Calu3 (cell line): ENCODE data around the gene ABLIM2. TPM values are rescaled to one million over a fixed set of nuclear protein-coding genes. Genes with fewer than 3 reads are reported as not detected.
A peak's percentile ranks its signal among the peaks of the same experiment; 100 is the strongest.

Experiments used
- BruUV-seq: library from RNA; stranded (reverse); fragments of 400-500 nt; replicated peaks from 2 replicates; lab custom pipeline; 2021; lab: Mats Ljungman, UMichigan
- CTCF ChIA-PET: fragments of 300-600 bp; sonication (Branson Sonifier 250); formaldehyde crosslinking; loops from one replicate; lab custom pipeline; 2022; ENCODE audit warnings: antibody characterized with exemption; lab: Charles Lee
- DNase-seq: peaks from one replicate; pipeline ENCODE4 v3.0.0; 2022
- H3K27ac Mint-ChIP-seq: one replicate; pipeline ENCODE4 v1.8.0; 2022; ENCODE audit warnings: mixed read lengths; ENCODE audit not compliant: unreplicated experiment
- H3K27me3 Mint-ChIP-seq: one replicate; pipeline ENCODE4 v1.8.0; 2022; ENCODE audit warnings: mixed read lengths; ENCODE audit not compliant: unreplicated experiment
- H3K36me3 Mint-ChIP-seq: one replicate; pipeline ENCODE4 v1.8.0; 2022; ENCODE audit warnings: mild to moderate bottlenecking, moderate library complexity, mixed read lengths; ENCODE audit not compliant: insufficient read depth, unreplicated experiment
- H3K4me1 Mint-ChIP-seq: one replicate; pipeline ENCODE4 v1.8.0; 2022; ENCODE audit warnings: mild to moderate bottlenecking, low read depth, mixed read lengths; ENCODE audit not compliant: unreplicated experiment
- H3K4me3 Mint-ChIP-seq: one replicate; pipeline ENCODE4 v1.8.0; 2022; ENCODE audit warnings: mild to moderate bottlenecking, low read depth, moderate library complexity, mixed read lengths; ENCODE audit not compliant: unreplicated experiment
- H3K9me3 Mint-ChIP-seq: one replicate; pipeline ENCODE4 v1.8.0; 2022; ENCODE audit warnings: low read depth, mixed read lengths; ENCODE audit not compliant: unreplicated experiment
- intact Hi-C: fragments of 100-400 bp; cut with micrococcal nuclease; formaldehyde crosslinking; loops from one replicate; pipeline ENCODE4 v1.10.0; 2022; ENCODE audit not compliant: unreplicated experiment
- total RNA-seq: library from RNA; stranded (reverse); gene quantifications from 2 replicates; pipeline ENCODE4 v1.2.3, GENCODE V29; 2022
- TF ChIP-seq, protein P1 (sequence below): fragments of 200-600 bp; IDR thresholded peaks from one replicate; pipeline ENCODE4 v1.8.0; 2022; ENCODE audit warnings: antibody characterized with exemption; ENCODE audit not compliant: unreplicated experiment

The ABLIM2 gene
- total RNA-seq, 1 experiment from 2014 or later: 1.0 TPM

DNA sequence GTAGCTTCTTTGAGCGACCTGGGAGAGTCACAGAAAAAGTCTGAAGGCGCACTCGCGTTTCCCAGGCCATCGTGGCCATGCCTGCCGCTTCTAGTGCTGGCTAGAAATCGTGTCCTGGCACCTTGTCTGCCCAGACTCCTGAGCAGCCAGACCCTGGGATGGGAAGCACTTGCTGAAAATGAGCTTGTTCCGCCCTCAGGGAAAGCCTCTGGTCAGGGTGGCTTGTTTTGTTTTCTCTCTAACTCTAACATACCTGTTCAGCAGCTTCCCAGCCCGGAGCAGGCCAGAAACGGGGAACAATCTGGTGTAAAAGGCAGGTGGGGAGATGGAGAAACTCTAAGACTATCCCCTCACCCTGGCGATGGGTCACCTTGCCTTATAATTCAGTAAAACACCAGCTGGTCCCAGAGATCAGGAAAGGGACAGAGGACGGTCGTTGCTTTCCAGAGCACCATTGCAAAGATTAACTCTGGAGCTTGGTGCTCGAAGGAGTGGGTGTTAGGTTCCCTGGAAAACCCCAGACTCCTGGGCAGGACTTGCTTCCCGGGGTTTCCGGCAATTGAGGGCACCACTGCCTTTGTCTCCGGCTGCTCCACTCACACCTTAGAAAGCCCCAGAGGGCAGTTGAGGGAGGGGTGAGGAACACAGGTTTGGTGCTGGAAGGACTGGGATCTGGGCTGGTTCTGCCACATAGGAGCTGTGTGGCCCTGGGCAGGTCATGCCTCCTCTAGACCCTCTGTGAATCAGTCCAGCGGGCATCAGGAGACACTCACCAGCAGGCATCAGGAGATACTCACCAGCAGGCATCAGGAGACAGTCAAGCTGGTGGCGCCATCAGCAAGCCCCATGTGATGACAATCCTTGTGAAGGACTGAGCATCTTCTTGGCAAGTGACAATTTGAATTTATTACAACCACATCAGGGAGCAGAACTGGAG is 36.0 kb upstream of the ABLIM2 start:
- no peak overlapping the region for H3K27ac Mint-ChIP-seq
- BruUV-seq: no TSS peak

DNA sequence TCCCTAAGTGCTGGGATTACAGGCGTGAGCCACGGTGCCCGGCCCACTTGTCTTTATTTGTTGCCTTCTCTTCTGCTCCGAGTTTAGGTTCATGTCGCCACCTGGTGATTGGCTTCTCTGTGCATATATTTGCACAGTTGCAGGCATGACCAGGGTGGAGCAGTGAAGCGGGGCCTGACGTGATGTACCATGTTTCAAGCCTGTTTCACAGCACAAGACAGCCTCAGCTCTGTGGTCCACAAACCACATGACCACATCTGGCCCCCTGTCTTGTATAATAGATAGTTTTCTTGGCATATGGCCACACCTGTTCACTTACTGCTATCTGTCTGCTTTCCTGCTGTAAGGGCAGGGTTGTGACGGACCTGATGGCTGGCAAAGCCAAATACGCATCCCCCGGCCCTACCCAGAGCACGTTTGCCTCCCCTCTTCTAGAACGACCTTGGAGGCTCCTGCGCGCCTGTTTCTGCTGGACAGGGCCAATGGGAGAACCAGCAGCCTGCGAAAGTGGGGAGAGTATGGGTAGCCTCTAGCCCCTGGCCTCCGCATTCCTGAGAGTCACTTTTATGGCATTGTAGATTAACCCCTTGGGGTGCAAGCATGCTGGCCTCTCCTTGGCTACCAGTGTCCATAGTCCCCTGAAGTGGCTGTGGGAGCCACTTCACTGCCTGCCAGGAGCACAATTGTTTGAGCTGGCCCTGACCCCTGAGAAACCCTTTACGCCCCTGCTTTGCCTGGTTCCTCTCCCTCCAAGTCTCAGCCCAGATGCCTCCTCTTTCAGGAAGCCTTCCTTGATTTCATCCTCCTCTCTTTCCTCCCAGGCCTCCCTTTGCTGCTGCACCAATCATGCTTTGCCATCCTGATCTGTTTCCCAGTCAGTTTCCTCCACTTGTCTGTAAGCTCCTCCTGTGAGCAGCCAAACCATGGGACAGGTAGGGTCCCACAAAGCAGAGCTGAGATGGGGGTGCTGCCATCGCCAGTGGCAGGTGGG is 34.4 kb upstream of the ABLIM2 start:
- intact Hi-C loops: no loop called here
- no peak overlapping the region for H3K4me3 Mint-ChIP-seq
- H3K4me1 Mint-ChIP-seq: peaks cover 39% of the 10 kb centered on the region
- peaks cover 9% of the 10 kb centered on the region for H3K36me3 Mint-ChIP-seq
- peak; percentile 56 for DNase-seq
- no peaks in the 10 kb centered on the region for H3K9me3 Mint-ChIP-seq
- BruUV-seq: no TSS peak
- H3K27me3 Mint-ChIP-seq: no peaks in the 10 kb centered on the region
- TF ChIP-seq, protein P1, sequence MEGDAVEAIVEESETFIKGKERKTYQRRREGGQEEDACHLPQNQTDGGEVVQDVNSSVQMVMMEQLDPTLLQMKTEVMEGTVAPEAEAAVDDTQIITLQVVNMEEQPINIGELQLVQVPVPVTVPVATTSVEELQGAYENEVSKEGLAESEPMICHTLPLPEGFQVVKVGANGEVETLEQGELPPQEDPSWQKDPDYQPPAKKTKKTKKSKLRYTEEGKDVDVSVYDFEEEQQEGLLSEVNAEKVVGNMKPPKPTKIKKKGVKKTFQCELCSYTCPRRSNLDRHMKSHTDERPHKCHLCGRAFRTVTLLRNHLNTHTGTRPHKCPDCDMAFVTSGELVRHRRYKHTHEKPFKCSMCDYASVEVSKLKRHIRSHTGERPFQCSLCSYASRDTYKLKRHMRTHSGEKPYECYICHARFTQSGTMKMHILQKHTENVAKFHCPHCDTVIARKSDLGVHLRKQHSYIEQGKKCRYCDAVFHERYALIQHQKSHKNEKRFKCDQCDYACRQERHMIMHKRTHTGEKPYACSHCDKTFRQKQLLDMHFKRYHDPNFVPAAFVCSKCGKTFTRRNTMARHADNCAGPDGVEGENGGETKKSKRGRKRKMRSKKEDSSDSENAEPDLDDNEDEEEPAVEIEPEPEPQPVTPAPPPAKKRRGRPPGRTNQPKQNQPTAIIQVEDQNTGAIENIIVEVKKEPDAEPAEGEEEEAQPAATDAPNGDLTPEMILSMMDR: no peak
- H3K27ac Mint-ChIP-seq: peak overlapping the region; percentile 9
- CTCF ChIA-PET: interaction anchor here (3.4 kb wide), 1 partner anchor 17 kb away, joined by 18 read pairs; no protein-coding TSS in a partner anchor

More for the DNA sequence above, 36.0 kb upstream of the ABLIM2 start:
- Mint-ChIP-seq H3K36me3 (peaks cover 5% of the 10 kb centered on the region), H3K4me3 (no peak overlapping the region), H3K9me3 (no peaks in the 10 kb centered on the region), H3K27me3 (no peaks in the 10 kb centered on the region), H3K4me1 (peaks cover 38% of the 10 kb centered on the region)
- no peak for DNase-seq
- TF ChIP-seq, protein P1: no peak
- CTCF ChIA-PET: interaction anchor here (0.5 to 3.4 kb wide), 3 partner anchors 18 to 392 kb away, joined by 3 to 18 read pairs (median 11); no protein-coding TSS in a partner anchor
- intact Hi-C loops: no loop called here

DNA sequence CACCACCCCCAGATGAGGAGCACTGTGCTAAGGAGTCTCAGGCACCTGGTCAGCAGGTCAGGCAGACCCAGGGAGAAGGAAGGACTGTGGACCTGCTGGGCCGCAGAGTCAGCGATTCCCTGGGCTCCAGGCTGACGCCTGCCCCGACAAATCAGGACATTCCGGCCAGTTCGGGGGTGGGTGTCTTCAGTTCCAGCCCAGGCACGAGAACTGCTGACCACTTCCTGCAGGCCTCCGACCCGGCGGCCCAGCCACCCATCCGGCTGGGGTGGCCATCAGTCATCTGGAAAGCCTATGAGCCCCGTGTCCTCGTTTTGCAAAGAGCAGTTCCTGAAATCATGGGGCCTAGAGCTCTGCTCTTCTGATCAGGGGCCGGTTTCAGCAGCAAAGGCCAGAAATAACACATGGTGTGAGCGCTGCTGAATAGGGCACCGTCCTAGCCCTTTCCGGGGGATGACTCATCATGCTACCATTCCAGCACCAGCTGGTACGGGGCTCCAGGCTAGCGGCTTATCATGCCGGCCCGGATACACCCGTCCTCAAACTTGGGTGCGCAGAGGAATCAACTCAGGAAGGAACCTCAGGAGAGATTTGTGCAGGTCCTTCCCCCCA is 32.6 kb upstream of the ABLIM2 start:
- H3K4me1 Mint-ChIP-seq: peaks cover 36% of the 10 kb centered on the region
- DNase-seq: peak; percentile 68
- CTCF ChIA-PET: interaction anchor here (1.8 kb wide), 1 partner anchor 15 kb away, joined by 6 read pairs; no protein-coding TSS in a partner anchor
- H3K36me3 Mint-ChIP-seq: peaks cover 10% of the 10 kb centered on the region
- H3K4me3 Mint-ChIP-seq: no peak overlapping the region
- no peaks in the 10 kb centered on the region for H3K9me3 Mint-ChIP-seq
- TF ChIP-seq, protein P1: no peak
- intact Hi-C loops: no loop called here
- BruUV-seq: no TSS peak
- no peaks in the 10 kb centered on the region for H3K27me3 Mint-ChIP-seq
- peak overlapping the region; percentile 52 for H3K27ac Mint-ChIP-seq
